Endothelial cell of umbilical vein (primary cell): ENCODE data around the gene OSBPL6. TPM values are rescaled to one million over a fixed set of nuclear protein-coding genes. Genes with fewer than 3 reads are reported as not detected.

Experiments used
- BruUV-seq: library from RNA; stranded (reverse); fragments of 400-500 nt; replicated peaks from 2 replicates; lab custom pipeline; 2021; lab: Mats Ljungman, UMichigan
- CTCF ChIA-PET: fragments of 300-600, 350-600 bp; sonication (Branson Sonifier 250); formaldehyde crosslinking; loops from one replicate; lab custom pipeline; 2021; ENCODE audit warnings: antibody characterized with exemption, inconsistent platforms; lab: Charles Lee
- POLR2A ChIA-PET: fragments of 300-600, 350-600 bp; sonication (Branson Sonifier 250); formaldehyde crosslinking; loops from one replicate; lab custom pipeline; 2021; ENCODE audit warnings: antibody characterized with exemption, inconsistent platforms; lab: Charles Lee
- DNase-seq: peaks from one replicate; pipeline ENCODE4 v3.0.0-alpha.2; 2011; ENCODE audit warnings: low read depth, low spot score
- FAIRE-seq: peaks from 2 replicates; lab custom pipeline; 2011; peaks lifted over from hg19 to GRCh38; lab: Jason Lieb, UNC
- H2AFZ ChIP-seq: 2 replicates; pipeline ENCODE4 v1.6.0; 2012; ENCODE audit warnings: low read depth, low read length, control low read depth, inconsistent platforms
- H3K27ac ChIP-seq: 2 replicates; pipeline ENCODE4 v1.5.1; 2011; ENCODE audit warnings: low read depth, mild to moderate bottlenecking, control low read depth, low read length, moderate library complexity; ENCODE audit not compliant: insufficient read depth
- H3K27me3 ChIP-seq, 2 experiments: 2 replicates each; pipeline versions ENCODE4 v1.6.0 to v1.6.1; 2011; ENCODE audit warnings: low read length in 2 of 2, mixed read lengths in 1 of 2; ENCODE audit not compliant: control insufficient read depth in 2 of 2, insufficient read depth in 2 of 2
- H3K36me3 ChIP-seq, 2 experiments: 2 replicates in 1 of 2; 3 replicates in 1 of 2; pipeline ENCODE4 v1.5.1; 2011; ENCODE audit warnings: low read length in 2 of 2, mild to moderate bottlenecking in 1 of 2, moderate library complexity in 1 of 2; ENCODE audit not compliant: control insufficient read depth in 2 of 2, insufficient read depth in 2 of 2; ENCODE audit errors: extremely low read depth in 1 of 2
- H3K4me1 ChIP-seq: 3 replicates; pipeline ENCODE4 v1.5.1; 2011; ENCODE audit warnings: mild to moderate bottlenecking, low read length; ENCODE audit not compliant: control insufficient read depth, insufficient read depth; ENCODE audit errors: extremely low read depth
- H3K4me2 ChIP-seq: 2 replicates; pipeline ENCODE4 v1.6.1; 2011; ENCODE audit warnings: low read length, control low read depth, mixed read lengths; ENCODE audit not compliant: insufficient read depth
- H3K4me3 ChIP-seq, 3 experiments: fragments of 200-600 bp in 1 of 3; sonication (generic), shearing (Covaris generic) in 1 of 3; replicated peaks in 1 of 3; 2 replicates each; pipeline ENCODE4 v1.5.1; 2011 to 2016; ENCODE audit warnings: control low read depth in 3 of 3, low read length in 3 of 3, mild to moderate bottlenecking in 2 of 3, inconsistent platforms in 1 of 3, low read depth in 1 of 3, moderate library complexity in 1 of 3; ENCODE audit not compliant: insufficient read depth in 1 of 3
- H3K79me2 ChIP-seq: 2 replicates; pipeline ENCODE4 v1.6.0; 2012; ENCODE audit warnings: low read length, inconsistent platforms; ENCODE audit not compliant: control insufficient read depth, insufficient read depth
- H3K9ac ChIP-seq: replicated peaks from 2 replicates; pipeline ENCODE3; 2011; ENCODE audit warnings: low read length, control low read depth; ENCODE audit not compliant: insufficient read depth; ENCODE audit errors: extremely low read depth
- H3K9me1 ChIP-seq: replicated peaks from 3 replicates; pipeline ENCODE4 v1.6.0; 2011; ENCODE audit warnings: mild to moderate bottlenecking, low read length; ENCODE audit not compliant: control insufficient read depth, insufficient read depth; ENCODE audit errors: extremely low read depth
- H3K9me3 ChIP-seq: replicated peaks from 2 replicates; pipeline ENCODE4 v1.5.1; 2012; ENCODE audit warnings: low read length, inconsistent platforms; ENCODE audit not compliant: control insufficient read depth, insufficient read depth
- H4K20me1 ChIP-seq: replicated peaks from 2 replicates; pipeline ENCODE3; 2011; ENCODE audit warnings: mild to moderate bottlenecking, low read length; ENCODE audit not compliant: control insufficient read depth, insufficient read depth; ENCODE audit errors: extremely low read depth
- EZH2 ChIP-seq: IDR thresholded peaks from 2 replicates; pipeline ENCODE4 v1.6.1; 2012; ENCODE audit warnings: borderline replicate concordance, low read depth, mild to moderate bottlenecking, moderate library complexity, low read length, inconsistent platforms; ENCODE audit not compliant: severe bottlenecking
- FOS ChIP-seq: IDR thresholded peaks from 2 replicates; pipeline ENCODE4 v1.6.1; 2011; ENCODE audit warnings: mild to moderate bottlenecking, low read length, moderate library complexity, borderline replicate concordance; ENCODE audit not compliant: insufficient read depth
- GATA2 ChIP-seq: IDR thresholded peaks from 2 replicates; pipeline ENCODE4 v1.7.0; 2011; ENCODE audit warnings: low read depth, mild to moderate bottlenecking, moderate library complexity, mixed read lengths, low read length; ENCODE audit not compliant: insufficient read length, insufficient read depth
- JUN ChIP-seq: IDR thresholded peaks from 2 replicates; pipeline ENCODE4 v1.6.1; 2011; ENCODE audit warnings: borderline replicate concordance, low read depth; ENCODE audit not compliant: insufficient read length, insufficient read depth
- MYC ChIP-seq: IDR thresholded peaks from one replicate; pipeline ENCODE4 v1.6.1; 2011; ENCODE audit warnings: mild to moderate bottlenecking, low read depth, low read length
- POLR2A ChIP-seq: IDR thresholded peaks from 2 replicates; pipeline ENCODE4 v1.6.1; 2012; ENCODE audit warnings: low read depth, mild to moderate bottlenecking, control low read depth, low read length
- POLR2AphosphoS5 ChIP-seq: IDR thresholded peaks from 2 replicates; pipeline ENCODE4 v1.6.1; 2012; ENCODE audit warnings: low read depth, mild to moderate bottlenecking, control low read depth, low read length, moderate library complexity; ENCODE audit not compliant: insufficient read depth
- dilution Hi-C: fragments of 300-500 bp; cut with MboI; formaldehyde crosslinking; loops from one replicate; pipeline ENCODE4 v1.15.0; 2019; ENCODE audit warnings: low sequenced_read_pairs; ENCODE audit not compliant: extremely low pct_ligation_motif_present
- intact Hi-C: fragments of 100-400 bp; cut with micrococcal nuclease; formaldehyde crosslinking; loops from one replicate; pipeline ENCODE4 v1.10.0; 2022
- polyA plus RNA-seq, 4 experiments: library from polyadenylated mRNA; depleted of rRNA in 3 of 4; stranded (reverse) in 3 of 4; unstranded in 1 of 4; fragments of >200 nt; gene quantifications; 2 replicates each; pipeline versions ENCODE4 v1.2.1 to v1.2.3, GENCODE V29; 2011 to 2012; ENCODE audit warnings: missing spikeins in 1 of 4
- total RNA-seq: library from RNA; stranded (reverse); gene quantifications from 2 replicates; pipeline ENCODE4 v1.2.3, GENCODE V29; 2021
- TF ChIP-seq, protein P1 (sequence below): IDR thresholded peaks from 2 replicates; pipeline ENCODE4 v1.6.1; 2011; ENCODE audit not compliant: insufficient read depth, insufficient read length
- TF ChIP-seq, protein P2 (sequence below), 2 donors: IDR thresholded peaks; 1 replicate in 1 of 2; 2 replicates in 1 of 2; pipeline ENCODE4 v1.5.1; 2011; ENCODE audit warnings: low read length in 2 of 2, mild to moderate bottlenecking in 2 of 2, moderate library complexity in 2 of 2, control low read depth in 1 of 2, inconsistent platforms in 1 of 2, low read depth in 1 of 2; ENCODE audit not compliant: insufficient read depth in 1 of 2; ENCODE audit errors: extremely low read depth in 1 of 2

OSBPL6 gene
- total and polyA plus RNA-seq, 2 donors (not counting 3 experiments of a cell fraction or from before 2014, with no cell fraction given): 1.5 to 2.3 TPM

DNA sequence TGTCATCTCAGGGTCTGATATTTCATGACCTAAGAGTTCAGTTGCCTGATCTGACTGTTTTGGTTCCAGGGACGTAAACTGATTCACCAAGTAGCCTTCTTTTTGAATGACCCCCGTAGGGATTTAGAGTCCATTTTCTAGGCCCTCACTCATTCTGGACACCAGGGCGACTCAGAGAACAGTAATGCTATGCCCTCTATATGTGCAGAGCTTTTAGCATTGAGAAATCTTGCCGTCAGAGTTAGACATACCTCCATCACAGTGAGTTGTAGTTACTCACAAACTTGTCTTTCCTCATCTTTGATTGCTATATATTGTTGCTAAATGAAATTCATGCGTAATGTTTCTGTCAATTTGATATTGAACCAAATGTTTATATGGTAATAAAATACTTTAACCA lies 92.3 kb downstream of the OSBPL6 start:
- TF ChIP-seq FOS (no peak), GATA2 (no peak), EZH2 (no peak), JUN (no peak), POLR2A (no peak), POLR2AphosphoS5 (no peak), MYC (no peak)
- TF ChIP-seq, protein P1, sequence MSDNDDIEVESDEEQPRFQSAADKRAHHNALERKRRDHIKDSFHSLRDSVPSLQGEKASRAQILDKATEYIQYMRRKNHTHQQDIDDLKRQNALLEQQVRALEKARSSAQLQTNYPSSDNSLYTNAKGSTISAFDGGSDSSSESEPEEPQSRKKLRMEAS: no peak
- TF ChIP-seq, protein P2, sequence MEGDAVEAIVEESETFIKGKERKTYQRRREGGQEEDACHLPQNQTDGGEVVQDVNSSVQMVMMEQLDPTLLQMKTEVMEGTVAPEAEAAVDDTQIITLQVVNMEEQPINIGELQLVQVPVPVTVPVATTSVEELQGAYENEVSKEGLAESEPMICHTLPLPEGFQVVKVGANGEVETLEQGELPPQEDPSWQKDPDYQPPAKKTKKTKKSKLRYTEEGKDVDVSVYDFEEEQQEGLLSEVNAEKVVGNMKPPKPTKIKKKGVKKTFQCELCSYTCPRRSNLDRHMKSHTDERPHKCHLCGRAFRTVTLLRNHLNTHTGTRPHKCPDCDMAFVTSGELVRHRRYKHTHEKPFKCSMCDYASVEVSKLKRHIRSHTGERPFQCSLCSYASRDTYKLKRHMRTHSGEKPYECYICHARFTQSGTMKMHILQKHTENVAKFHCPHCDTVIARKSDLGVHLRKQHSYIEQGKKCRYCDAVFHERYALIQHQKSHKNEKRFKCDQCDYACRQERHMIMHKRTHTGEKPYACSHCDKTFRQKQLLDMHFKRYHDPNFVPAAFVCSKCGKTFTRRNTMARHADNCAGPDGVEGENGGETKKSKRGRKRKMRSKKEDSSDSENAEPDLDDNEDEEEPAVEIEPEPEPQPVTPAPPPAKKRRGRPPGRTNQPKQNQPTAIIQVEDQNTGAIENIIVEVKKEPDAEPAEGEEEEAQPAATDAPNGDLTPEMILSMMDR (IDR thresholded peaks at IDR 0.05; ENCODE audit: extremely low read depth in 1 of 2, insufficient read depth in 1 of 2, low read depth in 1 of 2, low read length in 2 of 2): no peak
- ChIA-PET POLR2A (no interaction called here), CTCF (no interaction called here)
- Histone ChIP-seq H3K9me3 (no peaks in the 10 kb centered on the region), H4K20me1 (no peaks in the 10 kb centered on the region), H3K4me3 (no peak overlapping the region), H3K4me2 (no peak overlapping the region), H3K27me3 (no peaks in the 10 kb centered on the region), H3K79me2 (no peaks in the 10 kb centered on the region), H2AFZ (no peak overlapping the region), H3K9me1 (no peaks in the 10 kb centered on the region), H3K36me3 (no peaks in the 10 kb centered on the region), H3K4me1 (peaks cover 21% of the 10 kb centered on the region), H3K27ac (no peak overlapping the region), H3K9ac (no peak overlapping the region)
- DNase-seq (no peak), FAIRE-seq (no peak)
- intact Hi-C loops: loop anchor here (1.0 kb wide), 2 partner anchors 7 to 12 kb away; no protein-coding TSS in a partner anchor
- dilution Hi-C loops: no loop called here
- no TSS peak for BruUV-seq
